H1 (cell line): ENCODE results near the gene MINDY1. TPM values are rescaled to one million over a fixed set of nuclear protein-coding genes. Genes with fewer than 3 reads are reported as not detected.

Source experiments
- CTCF ChIA-PET: fragments of 300-600 bp; sonication (Branson Sonifier 250); formaldehyde crosslinking; loops from one replicate; lab custom pipeline; 2021; ENCODE audit not compliant: partially characterized antibody; lab: Charles Lee
- POLR2A ChIA-PET: fragments of 300-600 bp; sonication (Branson Sonifier 250); formaldehyde crosslinking; loops from one replicate; lab custom pipeline; 2021; ENCODE audit warnings: inconsistent platforms; ENCODE audit not compliant: partially characterized antibody; lab: Charles Lee
- DNase-seq, 2 experiments: peaks; one replicate each; pipeline versions ENCODE4 v3.0.0 to v3.0.0-alpha.2; 2010 to 2022; ENCODE audit warnings: low spot score in 2 of 2, low read depth in 1 of 2, mixed read lengths in 1 of 2
- FAIRE-seq: peaks from 2 replicates; lab custom pipeline; 2011; peaks lifted over from hg19 to GRCh38; lab: Jason Lieb, UNC
- H2AFZ ChIP-seq: 2 replicates; pipeline ENCODE4 v1.8.1; 2012; ENCODE audit warnings: low read length, inconsistent platforms
- H2AK5ac ChIP-seq: 2 replicates; pipeline ENCODE4 v1.6.1; 2013; ENCODE audit warnings: low read depth, low read length
- H2BK120ac ChIP-seq: replicated peaks from 2 replicates; pipeline ENCODE3; 2013; ENCODE audit warnings: low read depth, low read length, inconsistent platforms
- H2BK12ac ChIP-seq: 2 replicates; pipeline ENCODE4 v1.6.1; 2013; ENCODE audit warnings: low read depth, low read length
- H2BK15ac ChIP-seq: 2 replicates; pipeline ENCODE4 v1.6.1; 2013; ENCODE audit warnings: low read length
- H2BK20ac ChIP-seq: 2 replicates; pipeline ENCODE4 v1.6.1; 2013; ENCODE audit warnings: low read length
- H2BK5ac ChIP-seq: 2 replicates; pipeline ENCODE4 v1.6.1; 2013; ENCODE audit warnings: low read depth, low read length
- H3K14ac ChIP-seq: 2 replicates; pipeline ENCODE4 v1.6.1; 2013; ENCODE audit warnings: inconsistent platforms; ENCODE audit not compliant: insufficient read length
- H3K18ac ChIP-seq: 2 replicates; pipeline ENCODE4 v1.6.1; 2013; ENCODE audit warnings: low read length; ENCODE audit errors: extremely low read depth
- H3K23ac ChIP-seq: 2 replicates; pipeline ENCODE4 v1.6.1; 2013; ENCODE audit warnings: inconsistent platforms; ENCODE audit not compliant: insufficient read length
- H3K23me2 ChIP-seq: 2 replicates; pipeline ENCODE4 v1.6.1; 2013; ENCODE audit warnings: low read depth, low read length
- H3K27ac ChIP-seq: 2 replicates; pipeline ENCODE4 v1.6.1; 2011; ENCODE audit warnings: low read depth, low read length, inconsistent platforms
- H3K27me3 ChIP-seq, 4 experiments: replicated peaks in 1 of 4; 1 replicate in 1 of 4; 2 replicates in 3 of 4; pipeline versions ENCODE4 v1.6.1 to v1.8.1; 2011 to 2013; ENCODE audit warnings: low read length in 3 of 4, mild to moderate bottlenecking in 3 of 4, inconsistent platforms in 2 of 4, mixed read lengths in 2 of 4, moderate library complexity in 1 of 4; ENCODE audit not compliant: control insufficient read depth in 3 of 4, insufficient read depth in 3 of 4; ENCODE audit errors: extremely low read depth in 1 of 4
- H3K36me3 ChIP-seq, 4 experiments: 2 replicates each; pipeline versions ENCODE4 v1.6.1 to v1.8.1; 2011 to 2013; ENCODE audit warnings: mild to moderate bottlenecking in 4 of 4, low read length in 3 of 4, moderate library complexity in 2 of 4, control low read depth in 1 of 4, inconsistent platforms in 1 of 4; ENCODE audit not compliant: insufficient read depth in 4 of 4, control insufficient read depth in 2 of 4
- H3K4ac ChIP-seq: replicated peaks from 2 replicates; pipeline ENCODE3; 2013; ENCODE audit warnings: low read length, low read depth, mixed read lengths, inconsistent platforms; ENCODE audit not compliant: insufficient read length
- H3K4me1 ChIP-seq, 4 experiments: replicated peaks in 1 of 4; 1 replicate in 1 of 4; 2 replicates in 3 of 4; pipeline versions ENCODE4 v1.6.1 to v1.8.1; 2011 to 2013; ENCODE audit warnings: low read length in 3 of 4, inconsistent platforms in 2 of 4, mixed read lengths in 1 of 4; ENCODE audit not compliant: insufficient read depth in 4 of 4, control insufficient read depth in 3 of 4
- H3K4me2 ChIP-seq, 2 experiments: 2 replicates each; pipeline versions ENCODE4 v1.6.1 to v1.8.1; 2011 to 2013; ENCODE audit warnings: low read depth in 2 of 2, low read length in 2 of 2, control low read depth in 1 of 2, inconsistent platforms in 1 of 2, mild to moderate bottlenecking in 1 of 2; ENCODE audit not compliant: insufficient read depth in 1 of 2
- H3K4me3 ChIP-seq, 4 experiments: fragments of 200-600, 300-600 bp in 1 of 4; sonication (generic), shearing (Covaris generic), sonication (Bioruptor Twin) in 1 of 4; 2 replicates each; pipeline versions ENCODE4 v1.5.1 to v1.8.1; 2011 to 2016; ENCODE audit warnings: low read length in 4 of 4, low read depth in 3 of 4, control low read depth in 2 of 4, inconsistent platforms in 2 of 4, mild to moderate bottlenecking in 2 of 4, mixed read lengths in 1 of 4, moderate library complexity in 1 of 4; ENCODE audit not compliant: insufficient read depth in 2 of 4; ENCODE audit errors: extremely low read depth in 1 of 4
- H3K56ac ChIP-seq: replicated peaks from 2 replicates; pipeline ENCODE3; 2013; ENCODE audit warnings: low read depth, mild to moderate bottlenecking, mixed read lengths, low read length, inconsistent platforms; ENCODE audit not compliant: insufficient read length
- H3K79me1 ChIP-seq: 2 replicates; pipeline ENCODE4 v1.6.1; 2013; ENCODE audit warnings: low read depth, low read length, control low read depth
- H3K79me2 ChIP-seq, 2 experiments: 2 replicates each; pipeline versions ENCODE4 v1.6.1 to v1.8.1; 2012 to 2013; ENCODE audit warnings: low read length in 2 of 2, mild to moderate bottlenecking in 2 of 2, inconsistent platforms in 1 of 2; ENCODE audit not compliant: insufficient read depth in 2 of 2, control insufficient read depth in 1 of 2
- H3K9ac ChIP-seq, 4 experiments: replicated peaks in 1 of 4; 1 replicate in 1 of 4; 2 replicates in 3 of 4; pipeline versions ENCODE4 v1.6.1 to v1.8.1; 2011 to 2013; ENCODE audit warnings: low read depth in 3 of 4, low read length in 3 of 4, control low read depth in 2 of 4, mild to moderate bottlenecking in 2 of 4, moderate library complexity in 2 of 4, inconsistent platforms in 1 of 4; ENCODE audit errors: extremely low read depth in 1 of 4
- H3K9me3 ChIP-seq, 2 experiments: 2 replicates each; pipeline versions ENCODE4 v1.6.1 to v1.8.1; 2012 to 2013; ENCODE audit warnings: mild to moderate bottlenecking in 2 of 2, moderate library complexity in 2 of 2, control low read depth in 1 of 2, inconsistent platforms in 1 of 2, low read depth in 1 of 2, low read length in 1 of 2, mixed read lengths in 1 of 2; ENCODE audit not compliant: insufficient read depth in 2 of 2
- H4K20me1 ChIP-seq, 2 experiments: replicated peaks in 1 of 2; 2 replicates each; pipeline versions ENCODE3 to v1.8.1; 2011 to 2013; ENCODE audit warnings: inconsistent platforms in 2 of 2, low read length in 2 of 2, mild to moderate bottlenecking in 1 of 2; ENCODE audit not compliant: insufficient read depth in 2 of 2, control insufficient read depth in 1 of 2
- H4K5ac ChIP-seq: 2 replicates; pipeline ENCODE4 v1.6.1; 2013; ENCODE audit warnings: low read length, low read depth, mixed read lengths, inconsistent platforms; ENCODE audit not compliant: insufficient read length
- H4K8ac ChIP-seq: 2 replicates; pipeline ENCODE4 v1.8.0; 2013; ENCODE audit warnings: mild to moderate bottlenecking, moderate library complexity, low read length, inconsistent platforms; ENCODE audit not compliant: insufficient read depth; ENCODE audit errors: extremely low read depth
- H4K91ac ChIP-seq: replicated peaks from 2 replicates; pipeline ENCODE3; 2013; ENCODE audit warnings: low read length, mixed read lengths, inconsistent platforms; ENCODE audit not compliant: insufficient read length
- CHD1 ChIP-seq: IDR thresholded peaks from 2 replicates; pipeline ENCODE4 v1.6.1; 2012; ENCODE audit warnings: low read depth, low read length, improper control_type of control experiment
- CREB1 ChIP-seq: IDR thresholded peaks from 2 replicates; pipeline ENCODE4 v1.6.1; 2012; ENCODE audit warnings: inconsistent platforms
- EZH2 ChIP-seq: fragments of 200-600 bp; sonication (generic); IDR thresholded peaks from 2 replicates; pipeline ENCODE4 v1.7.1; 2012; ENCODE audit warnings: low read depth, mild to moderate bottlenecking, moderate library complexity, low read length, inconsistent platforms; ENCODE audit not compliant: severe bottlenecking
- SP2 ChIP-seq: IDR thresholded peaks from 2 replicates; pipeline ENCODE4 v1.6.1; 2012; ENCODE audit warnings: mild to moderate bottlenecking, low read length, inconsistent platforms
- TAF7 ChIP-seq: optimal IDR thresholded peaks from 2 replicates; pipeline ENCODE3; 2011; ENCODE audit warnings: low read depth, mild to moderate bottlenecking, inconsistent platforms, low read length, moderate library complexity, borderline replicate concordance
- WGBS, 2 experiments: shearing (Covaris generic) in 1 of 2; methylation state at CpG; one replicate each; pipeline versions ENCODE4 v1.1.6 to v1.1.7; 2013 to 2015; ENCODE audit warnings: low lambda C conversion rate in 2 of 2, mixed read lengths in 2 of 2, inconsistent platforms in 1 of 2, low coverage in 1 of 2, missing lambda C conversion rate in 1 of 2; ENCODE audit not compliant: insufficient replicate concordance in 2 of 2, insufficient coverage in 1 of 2, insufficient read length in 1 of 2; ENCODE audit errors: extremely low coverage in 1 of 2, missing lambda C conversion rate in 1 of 2; 5-methylcytosine and 5-hydroxymethylcytosine counted together
- polyA plus RNA-seq, 7 experiments: library from polyadenylated mRNA; depleted of rRNA in 3 of 7; stranded (reverse) in 5 of 7; unstranded in 2 of 7; fragments of >200 nt in 5 of 7; fragments of 200-250 nt in 2 of 7; gene quantifications; 1 replicate in 5 of 7; 2 replicates in 1 of 7; 4 replicates in 1 of 7; pipeline versions ENCODE4 v1.2.1 to v1.2.3, GENCODE V29; 2011 to 2013; ENCODE audit warnings: missing spikeins in 2 of 7, mixed read lengths in 2 of 7
- total RNA-seq: library from RNA; stranded (reverse); fragmentation: NEBNext Ultra II Directional; extraction: Animal tissue kit (Norgen Biotek cat#: 25700); gene quantifications from 2 replicates; pipeline ENCODE4 v1.2.1, GENCODE V29; 2021

The MINDY1 gene
- total and polyA plus RNA-seq, 2 of the 8 experiments (the other 6 are each of a cell fraction or from before 2014, with no cell fraction given) = 10.3 to 11.4 TPM

- Histone ChIP-seq H3K79me1 (no peaks in the 10 kb centered on the region), H3K14ac (no peak overlapping the region), H2AFZ (peak overlapping the region; percentile 89; the same call in 1 of the 2 replicates), H3K23ac (no peak overlapping the region), H3K36me3 (no peaks in the 10 kb centered on the region), H4K5ac (no peak overlapping the region), H4K91ac (no peak overlapping the region), H3K4me3 (peak overlapping the region; percentile 77 to 94 (median 86)), H3K4me2 (peak overlapping the region; percentile 66 to 87), H3K9ac (peak overlapping the region in 1 of 4 experiments; percentile 49; a peak in 3 of 7 replicates), H4K8ac (no peak overlapping the region), H3K18ac (no peak overlapping the region), H3K27ac (no peak overlapping the region), H2AK5ac (no peak overlapping the region), H2BK5ac (no peak overlapping the region), H3K56ac (no peak overlapping the region), H3K23me2 (peaks cover 5% of the 10 kb centered on the region), H3K4me1 (peaks cover 9 to 12% (median 9%) of the 10 kb centered on the region in 4 experiments; a peak in 6 of 7 replicates), H2BK20ac (no peak overlapping the region), H3K27me3 (no peaks in the 10 kb centered on the region), H3K79me2 (peaks cover 0 to 5% of the 10 kb centered on the region in 2 experiments; a peak in 2 of 4 replicates), H3K4ac (no peak overlapping the region), H2BK12ac (no peak overlapping the region), H4K20me1 (no peaks in the 10 kb centered on the region), H3K9me3 (no peaks in the 10 kb centered on the region), H2BK120ac (no peak overlapping the region), H2BK15ac (no peak overlapping the region)
- TF ChIP-seq CHD1 (no peak), TAF7 (no peak), CREB1 (no peak), EZH2 (no peak), SP2 (no peak)
- ChIA-PET POLR2A (no interaction called here), CTCF (interaction anchor here (0.6 kb wide), 1 partner anchor 55 kb away, joined by 4 read pairs; no protein-coding TSS in a partner anchor)
- 86% methylated on average over 3 of the region's 3 CpGs; no CpG with 5 or more reads in 1 of the 2 experiments for WGBS, 2 experiments
- DNase-seq = no peak
- FAIRE-seq = no peak
Observed at GRCh38 chr1:151009206-151009587, 2.5 kb upstream of the MINDY1 start.
